Mesenchymal stem cell (in vitro differentiated cells and primary cell): ENCODE data around the gene CPNE4.

Experiments
- DNase-seq: peaks from one replicate; pipeline ENCODE4 v3.0.0-alpha.2; 2013
- H2AFZ ChIP-seq: one replicate; pipeline ENCODE4 v1.6.1; 2013; ENCODE audit warnings: low read depth, mild to moderate bottlenecking, control low read depth, inconsistent platforms, low read length, moderate library complexity
- H2AK5ac ChIP-seq: 2 replicates; pipeline ENCODE4 v1.6.1; 2013; ENCODE audit warnings: low read length, moderate library complexity, mild to moderate bottlenecking, inconsistent platforms; ENCODE audit not compliant: severe bottlenecking
- H2BK120ac ChIP-seq: one replicate; pipeline ENCODE4 v1.6.1; 2013; ENCODE audit warnings: low read depth, mild to moderate bottlenecking, inconsistent platforms, low read length, moderate library complexity
- H2BK12ac ChIP-seq, 2 experiments: one replicate each; pipeline ENCODE4 v1.6.1; 2013; ENCODE audit warnings: inconsistent platforms in 2 of 2, low read length in 2 of 2, mild to moderate bottlenecking in 2 of 2, moderate library complexity in 2 of 2, control low read depth in 1 of 2
- H2BK15ac ChIP-seq: one replicate; pipeline ENCODE4 v1.6.1; 2013; ENCODE audit warnings: mild to moderate bottlenecking, low read depth, inconsistent platforms; ENCODE audit not compliant: poor library complexity, severe bottlenecking
- H2BK5ac ChIP-seq: 2 replicates; pipeline ENCODE4 v1.6.1; 2013; ENCODE audit warnings: low read depth, mild to moderate bottlenecking, low read length, control low read depth, inconsistent platforms; ENCODE audit not compliant: poor library complexity, severe bottlenecking
- H3K14ac ChIP-seq, 2 experiments: one replicate each; pipeline ENCODE4 v1.6.1; 2013; ENCODE audit warnings: inconsistent platforms in 2 of 2, low read length in 2 of 2, control low read depth in 1 of 2, mild to moderate bottlenecking in 1 of 2, moderate library complexity in 1 of 2
- H3K18ac ChIP-seq, 2 experiments: one replicate each; pipeline ENCODE4 v1.6.1; 2013; ENCODE audit warnings: inconsistent platforms in 2 of 2, low read length in 2 of 2, control low read depth in 1 of 2, low read depth in 1 of 2, mild to moderate bottlenecking in 1 of 2
- H3K23ac ChIP-seq, 2 experiments: one replicate each; pipeline ENCODE4 v1.6.1; 2013; ENCODE audit warnings: inconsistent platforms in 2 of 2, low read length in 2 of 2, mild to moderate bottlenecking in 2 of 2, moderate library complexity in 2 of 2, control low read depth in 1 of 2
- H3K27ac ChIP-seq: 2 replicates; pipeline ENCODE4 v1.5.1; 2013; ENCODE audit warnings: mild to moderate bottlenecking, moderate library complexity, low read length, control low read depth, inconsistent platforms; ENCODE audit not compliant: poor library complexity, severe bottlenecking
- H3K27me3 ChIP-seq, 2 experiments: 2 replicates each; pipeline versions ENCODE4 v1.6.1 to v1.7.0; 2013; ENCODE audit warnings: low read length in 2 of 2, mild to moderate bottlenecking in 2 of 2, moderate library complexity in 2 of 2, control low read depth in 1 of 2, inconsistent platforms in 1 of 2; ENCODE audit not compliant: control insufficient read depth in 1 of 2, insufficient read depth in 1 of 2
- H3K36me3 ChIP-seq, 2 experiments: 2 replicates each; pipeline versions ENCODE4 v1.6.1 to v1.7.0; 2013; ENCODE audit warnings: low read length in 2 of 2, control low read depth in 1 of 2, inconsistent platforms in 1 of 2, low read depth in 1 of 2, mild to moderate bottlenecking in 1 of 2; ENCODE audit not compliant: insufficient read depth in 2 of 2, control insufficient read depth in 1 of 2
- H3K4ac ChIP-seq, 2 experiments: one replicate each; pipeline ENCODE4 v1.6.1; 2013; ENCODE audit warnings: inconsistent platforms in 2 of 2, low read length in 2 of 2, mild to moderate bottlenecking in 2 of 2, moderate library complexity in 2 of 2, control low read depth in 1 of 2, low read depth in 1 of 2
- H3K4me1 ChIP-seq: 2 replicates; pipeline ENCODE4 v1.6.1; 2013; ENCODE audit warnings: low read depth, low read length, control low read depth; ENCODE audit not compliant: control insufficient read depth, insufficient read depth
- H3K4me2 ChIP-seq: 2 replicates; pipeline ENCODE4 v1.6.1; 2013; ENCODE audit warnings: low read length, mild to moderate bottlenecking, inconsistent platforms; ENCODE audit not compliant: poor library complexity, severe bottlenecking
- H3K4me3 ChIP-seq, 2 experiments: 2 replicates each; pipeline versions ENCODE4 v1.5.1 to v1.7.0; 2013; ENCODE audit warnings: low read length in 2 of 2, mild to moderate bottlenecking in 2 of 2, control low read depth in 1 of 2, low read depth in 1 of 2; ENCODE audit not compliant: insufficient read depth in 1 of 2
- H3K79me1 ChIP-seq: replicated peaks from 2 replicates; pipeline ENCODE4 v1.6.1; 2013; ENCODE audit warnings: mild to moderate bottlenecking, control low read depth, low read length, inconsistent platforms; ENCODE audit not compliant: poor library complexity, severe bottlenecking
- H3K9ac ChIP-seq: 2 replicates; pipeline ENCODE4 v1.7.0; 2013; ENCODE audit warnings: mild to moderate bottlenecking, low read length, moderate library complexity
- H3K9me3 ChIP-seq: 2 replicates; pipeline ENCODE4 v1.7.0; 2013; ENCODE audit warnings: mild to moderate bottlenecking, low read length; ENCODE audit not compliant: control insufficient read depth
- H4K8ac ChIP-seq: one replicate; pipeline ENCODE4 v1.6.1; 2013; ENCODE audit warnings: inconsistent platforms, mild to moderate bottlenecking, low read length, moderate library complexity
- H4K91ac ChIP-seq: one replicate; pipeline ENCODE4 v1.6.1; 2013; ENCODE audit warnings: mild to moderate bottlenecking, low read length, inconsistent platforms
- WGBS: methylation state at CpG from one replicate; pipeline ENCODE4 v1.1.7; 2013; ENCODE audit warnings: mixed read lengths; 5-methylcytosine and 5-hydroxymethylcytosine counted together

Gene CPNE4

DNA sequence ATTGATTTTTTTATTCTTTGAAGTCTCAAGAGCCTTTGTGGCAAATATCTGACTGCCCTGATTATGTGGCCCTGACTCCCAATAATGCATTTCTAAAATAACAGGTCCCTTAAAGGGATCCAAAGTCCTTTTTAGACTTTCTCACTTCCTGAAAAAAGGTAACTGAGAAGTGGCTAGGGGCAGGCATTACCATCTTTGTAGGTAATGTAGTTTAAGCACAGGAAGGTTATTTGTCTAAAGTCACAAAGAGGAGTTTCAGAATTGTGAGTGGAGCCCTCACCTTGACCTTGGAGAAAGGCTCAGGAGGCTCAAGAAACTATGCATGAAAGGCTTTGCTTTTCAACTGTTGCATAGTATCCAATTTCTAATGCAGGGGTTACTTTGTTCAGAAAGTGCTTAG is 389.2 kb downstream of the CPNE4 start:
- H2BK120ac ChIP-seq: no peak overlapping the region
- no peak overlapping the region for H3K4me3 ChIP-seq
- H3K9ac ChIP-seq: no peak overlapping the region
- DNase-seq: no peak
- no peaks in the 10 kb centered on the region for H3K79me1 ChIP-seq
- H3K4me2 ChIP-seq: no peak overlapping the region
- no peak overlapping the region for H3K23ac ChIP-seq
- no peak overlapping the region for H4K8ac ChIP-seq
- no peaks in the 10 kb centered on the region for H3K27me3 ChIP-seq
- no peak overlapping the region for H2BK5ac ChIP-seq
- H3K36me3 ChIP-seq: no peaks in the 10 kb centered on the region
- no peaks in the 10 kb centered on the region for H3K4me1 ChIP-seq
- no peak overlapping the region for H3K4ac ChIP-seq
- no peak overlapping the region for H3K14ac ChIP-seq
- no peaks in the 10 kb centered on the region for H3K9me3 ChIP-seq
- no peak overlapping the region for H2BK12ac ChIP-seq
- no peak overlapping the region for H2AFZ ChIP-seq
- H2BK15ac ChIP-seq: no peak overlapping the region
- H2AK5ac ChIP-seq: no peak overlapping the region
- no peak overlapping the region for H4K91ac ChIP-seq
- H3K27ac ChIP-seq: no peak overlapping the region
- no peak overlapping the region for H3K18ac ChIP-seq

DNA sequence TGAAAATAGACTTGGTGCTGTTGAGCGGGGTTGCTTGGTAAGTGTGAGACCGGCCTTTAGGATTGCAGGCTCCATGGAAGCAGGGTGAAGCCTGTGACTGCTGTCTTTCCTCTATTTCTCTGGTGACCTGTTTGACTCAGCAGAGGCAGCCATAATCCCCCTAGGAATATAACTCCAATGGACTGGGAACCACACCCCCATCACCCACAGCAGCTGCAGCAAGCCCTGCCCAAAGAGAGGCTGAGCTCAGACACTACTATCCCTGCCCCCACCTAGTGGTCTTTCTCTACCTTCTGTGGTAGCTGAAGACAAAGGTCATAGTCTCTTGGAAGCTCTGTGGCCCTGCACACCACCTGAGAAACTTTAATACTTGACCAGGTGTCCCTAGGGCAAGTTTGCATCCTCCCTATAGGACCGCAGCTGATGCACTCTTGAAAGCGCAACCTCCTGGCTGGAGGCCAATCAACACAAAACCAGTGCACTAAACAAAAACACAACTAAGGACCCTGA is 398.5 kb downstream of the CPNE4 start:
- WGBS: 93% methylated on average over 4 of the region's 4 CpGs
- H4K8ac ChIP-seq: no peak overlapping the region

DNA sequence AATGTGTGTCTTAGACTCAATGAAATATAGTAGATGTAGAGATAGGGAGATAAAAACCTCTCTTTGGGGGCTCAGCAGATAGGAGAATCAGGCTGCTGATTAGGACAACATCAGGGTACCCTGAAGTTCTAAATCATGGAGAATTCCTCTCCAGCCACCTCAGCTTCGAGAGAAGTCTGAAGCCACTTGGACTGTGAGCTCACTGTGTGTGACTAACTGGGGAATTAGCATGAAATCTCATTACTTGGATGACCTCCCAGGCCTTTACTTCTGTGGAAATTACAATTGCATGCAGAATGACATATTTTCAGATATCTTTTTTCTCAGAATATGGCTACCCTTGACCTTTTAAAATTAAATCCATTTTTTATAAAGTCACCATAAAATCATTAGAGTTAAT is 404.0 kb downstream of the CPNE4 start:
- Histone ChIP-seq H3K79me1 (no peaks in the 10 kb centered on the region), H3K4ac (no peak overlapping the region), H3K36me3 (no peaks in the 10 kb centered on the region), H3K27me3 (no peaks in the 10 kb centered on the region), H3K9ac (peak overlapping the region; percentile 16), H2BK15ac (no peak overlapping the region), H2AFZ (no peak overlapping the region), H2BK12ac (no peak overlapping the region), H3K4me3 (no peak overlapping the region), H3K9me3 (no peaks in the 10 kb centered on the region), H4K91ac (no peak overlapping the region), H3K14ac (no peak overlapping the region), H4K8ac (no peak overlapping the region), H2BK120ac (no peak overlapping the region), H3K23ac (no peak overlapping the region), H3K4me2 (no peak overlapping the region), H2BK5ac (no peak overlapping the region), H3K4me1 (no peaks in the 10 kb centered on the region), H2AK5ac (no peak overlapping the region), H3K18ac (no peak overlapping the region), H3K27ac (no peak overlapping the region)
- WGBS: 33% methylated on average over 1 of the region's 1 CpG
- DNase-seq: no peak

More for the DNA sequence above, 398.5 kb downstream of the CPNE4 start:
- H3K9ac ChIP-seq: no peak overlapping the region
- no peak overlapping the region for H2BK120ac ChIP-seq
- no peak overlapping the region for H2AK5ac ChIP-seq
- H3K18ac ChIP-seq: no peak overlapping the region
- H2BK15ac ChIP-seq: no peak overlapping the region
- no peaks in the 10 kb centered on the region for H3K36me3 ChIP-seq
- no peak overlapping the region for H3K14ac ChIP-seq
- no peak overlapping the region for H3K4me2 ChIP-seq
- no peak overlapping the region for H4K91ac ChIP-seq
- H3K4ac ChIP-seq: no peak overlapping the region
- H2AFZ ChIP-seq: no peak overlapping the region
- no peaks in the 10 kb centered on the region for H3K4me1 ChIP-seq
- H3K9me3 ChIP-seq: no peaks in the 10 kb centered on the region
- H3K4me3 ChIP-seq: no peak overlapping the region
- no peak overlapping the region for H2BK5ac ChIP-seq
- DNase-seq: no peak
- no peaks in the 10 kb centered on the region for H3K27me3 ChIP-seq
- H3K23ac ChIP-seq: no peak overlapping the region
- no peaks in the 10 kb centered on the region for H3K79me1 ChIP-seq
- no peak overlapping the region for H3K27ac ChIP-seq
- H2BK12ac ChIP-seq: no peak overlapping the region

DNA sequence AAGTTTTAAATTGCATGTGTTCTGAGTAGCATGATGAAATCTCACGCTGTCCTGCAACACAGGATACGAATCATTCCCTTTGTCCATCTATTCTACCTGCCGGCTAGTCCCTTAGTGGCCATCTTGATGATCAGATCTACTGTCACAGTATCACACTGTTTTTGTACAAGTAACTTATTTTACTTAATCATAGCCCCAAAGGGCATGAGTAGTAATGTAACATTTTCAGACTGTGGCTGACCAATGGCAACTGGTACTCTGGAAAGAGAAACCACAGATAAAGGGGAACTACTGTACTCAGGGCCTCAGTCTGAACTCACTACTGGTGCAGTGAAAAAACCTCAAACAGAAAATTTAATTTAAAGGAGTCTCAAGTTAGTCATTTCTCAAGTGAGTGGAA is 404.7 kb downstream of the CPNE4 start:
- no peaks in the 10 kb centered on the region for H3K9me3 ChIP-seq
- no peak overlapping the region for H3K4me3 ChIP-seq
- H3K4me1 ChIP-seq: no peaks in the 10 kb centered on the region
- H3K14ac ChIP-seq: no peak overlapping the region
- WGBS: 76% methylated on average over 3 of the region's 3 CpGs
- no peaks in the 10 kb centered on the region for H3K36me3 ChIP-seq
- H4K8ac ChIP-seq: no peak overlapping the region
- DNase-seq: no peak
- no peak overlapping the region for H2BK15ac ChIP-seq
- H3K18ac ChIP-seq: no peak overlapping the region
- no peak overlapping the region for H2BK12ac ChIP-seq
- no peak overlapping the region for H3K4ac ChIP-seq
- no peak overlapping the region for H2BK5ac ChIP-seq
- no peak overlapping the region for H4K91ac ChIP-seq
- H3K79me1 ChIP-seq: no peaks in the 10 kb centered on the region
- no peak overlapping the region for H2AFZ ChIP-seq
- H3K4me2 ChIP-seq: no peak overlapping the region
- no peak overlapping the region for H2BK120ac ChIP-seq
- H3K9ac ChIP-seq: peak overlapping the region; percentile 44
- no peak overlapping the region for H3K27ac ChIP-seq
- no peaks in the 10 kb centered on the region for H3K27me3 ChIP-seq
- H3K23ac ChIP-seq: no peak overlapping the region
- no peak overlapping the region for H2AK5ac ChIP-seq
